HepG2 (cell line): ENCODE results near the gene RAB3A. TPM values are rescaled to one million over a fixed set of nuclear protein-coding genes. Genes with fewer than 3 reads are reported as not detected.

Experiments
- ATAC-seq: fragments of 200-7000 bp; cut with Tn5 transposase; 3 replicates; pipeline ENCODE4 v1.9.1; 2020; ENCODE audit warnings: mild to moderate bottlenecking, moderate library complexity
- BruUV-seq: library from RNA; stranded (reverse); fragments of 400-500 nt; replicated peaks from 2 replicates; lab custom pipeline; 2021; lab: Mats Ljungman, UMichigan
- CTCF ChIA-PET: fragments of 300-600 bp; formaldehyde crosslinking; extraction: SDS; loops from one replicate; lab custom pipeline; 2021; ENCODE audit warnings: low total read pairs, inconsistent platforms, low intra/inter-chr PET ratio; lab: Yijun Ruan, JAX
- POLR2A ChIA-PET: fragments of 350-600 bp; sonication (Branson Sonifier 250); formaldehyde crosslinking; loops from one replicate; lab custom pipeline; 2020; ENCODE audit warnings: antibody characterized with exemption, inconsistent platforms; lab: Yijun Ruan, JAX
- DNase-seq: peaks from one replicate; pipeline ENCODE4 v3.0.0-alpha.2; 2015; ENCODE audit warnings: low spot score
- FAIRE-seq: peaks from 3 replicates; lab custom pipeline; 2011; peaks lifted over from hg19 to GRCh38; lab: Jason Lieb, UNC
- H2AFZ ChIP-seq: one replicate; pipeline ENCODE4 v1.6.1; 2011; ENCODE audit warnings: low read length, inconsistent platforms
- H3K27ac ChIP-seq: fragments of 300-600 bp; 3 replicates; pipeline ENCODE4 v1.8.0; 2011; ENCODE audit warnings: mixed run types, mild to moderate bottlenecking, mixed read lengths, low read length, inconsistent platforms; ENCODE audit not compliant: insufficient read depth; ENCODE audit errors: extremely low read length
- H3K27me3 ChIP-seq, 2 experiments: fragments of 200-600 bp in 1 of 2; 2 replicates in 1 of 2; 3 replicates in 1 of 2; pipeline versions ENCODE4 v1.6.0 to v1.8.0; 2011; ENCODE audit warnings: low read length in 2 of 2, mild to moderate bottlenecking in 2 of 2, moderate library complexity in 2 of 2, inconsistent platforms in 1 of 2; ENCODE audit not compliant: insufficient read depth in 2 of 2, control insufficient read depth in 1 of 2
- H3K36me3 ChIP-seq, 2 experiments: fragments of 200-600 bp in 1 of 2; replicated peaks in 1 of 2; 2 replicates in 1 of 2; 3 replicates in 1 of 2; pipeline versions ENCODE4 v1.5.1 to v1.8.0; 2011; ENCODE audit warnings: low read length in 2 of 2, inconsistent platforms in 1 of 2; ENCODE audit not compliant: insufficient read depth in 2 of 2, control insufficient read depth in 1 of 2
- H3K4me1 ChIP-seq: 2 replicates; pipeline ENCODE4 v1.5.1; 2012; ENCODE audit warnings: low read length, inconsistent platforms; ENCODE audit not compliant: insufficient read depth
- H3K4me2 ChIP-seq: 2 replicates; pipeline ENCODE4 v1.6.0; 2011; ENCODE audit warnings: low read depth, low read length, inconsistent platforms
- H3K4me3 ChIP-seq, 3 experiments: fragments of 200-600 bp in 1 of 3; sonication (generic), shearing (Covaris generic) in 1 of 3; replicated peaks in 1 of 3; 2 replicates each; pipeline ENCODE4 v1.5.1; 2011 to 2016; ENCODE audit warnings: low read length in 3 of 3, inconsistent platforms in 2 of 3, low read depth in 2 of 3, mild to moderate bottlenecking in 2 of 3, control low read depth in 1 of 3, mixed read lengths in 1 of 3; ENCODE audit not compliant: insufficient read depth in 1 of 3
- H3K79me2 ChIP-seq: one replicate; pipeline ENCODE4 v1.6.1; 2011; ENCODE audit warnings: low read length, inconsistent platforms; ENCODE audit not compliant: insufficient read depth
- H3K9ac ChIP-seq: 2 replicates; pipeline ENCODE4 v1.6.0; 2011; ENCODE audit warnings: mild to moderate bottlenecking, low read depth, low read length, inconsistent platforms; ENCODE audit not compliant: insufficient read depth
- H3K9me3 ChIP-seq: 2 replicates; pipeline ENCODE4 v1.5.1; 2012; ENCODE audit warnings: mild to moderate bottlenecking, low read length
- H4K20me1 ChIP-seq: 2 replicates; pipeline ENCODE4 v1.6.0; 2011; ENCODE audit warnings: inconsistent platforms, mild to moderate bottlenecking, low read length, moderate library complexity; ENCODE audit not compliant: insufficient read depth
- DZIP1 ChIP-seq: sonication (generic); formaldehyde crosslinking; IDR thresholded peaks from 2 replicates; pipeline ENCODE4 v1.5.0; 2020; ENCODE audit warnings: mild to moderate bottlenecking, missing genetic modification reagents
- HOXA5 ChIP-seq: sonication (generic); formaldehyde crosslinking; IDR thresholded peaks from 2 replicates; pipeline ENCODE4 v1.4.0; 2020; ENCODE audit warnings: missing genetic modification reagents
- HOXD1 ChIP-seq: sonication (generic); formaldehyde crosslinking; IDR thresholded peaks from 2 replicates; pipeline ENCODE4 v1.5.0; 2020; ENCODE audit warnings: missing genetic modification reagents
- KAT7 ChIP-seq: IDR thresholded peaks from 2 replicates; pipeline ENCODE4 v1.6.1; 2018; ENCODE audit warnings: borderline replicate concordance, missing compliant biosample characterization
- NFIC ChIP-seq: IDR thresholded peaks from 2 replicates; pipeline ENCODE4 v1.6.1; 2012; ENCODE audit warnings: mild to moderate bottlenecking, low read length, inconsistent platforms
- SRSF1 ChIP-seq: fragments of 200-400 bp; formaldehyde crosslinking; optimal IDR thresholded peaks from 2 replicates; pipeline ENCODE3; 2017; ENCODE audit warnings: mild to moderate bottlenecking, low read depth, low read length, moderate library complexity
- ZC3H4 ChIP-seq: sonication (generic); formaldehyde crosslinking; IDR thresholded peaks from 2 replicates; pipeline ENCODE4 v1.4.0; 2020; ENCODE audit warnings: missing genetic modification reagents, borderline replicate concordance
- ZFP82 ChIP-seq: sonication (generic); formaldehyde crosslinking; IDR thresholded peaks from 2 replicates; pipeline ENCODE4 v1.5.1; 2020; ENCODE audit warnings: mild to moderate bottlenecking, missing genetic modification reagents, borderline replicate concordance
- ZNF318 ChIP-seq: sonication (generic); formaldehyde crosslinking; IDR thresholded peaks from 2 replicates; pipeline ENCODE4 v1.4.0; 2020; ENCODE audit warnings: mild to moderate bottlenecking, missing genetic modification reagents
- ZNF451 ChIP-seq: sonication (generic); formaldehyde crosslinking; IDR thresholded peaks from 2 replicates; pipeline ENCODE4 v1.5.0; 2020; ENCODE audit warnings: mild to moderate bottlenecking, missing genetic modification reagents
- ZNF567 ChIP-seq: sonication (generic); formaldehyde crosslinking; IDR thresholded peaks from 2 replicates; pipeline ENCODE4 v1.8.1; 2023; ENCODE audit warnings: mild to moderate bottlenecking, missing genetic modification reagents, borderline replicate concordance
- WGBS: methylation state at CpG from one replicate; pipeline ENCODE4 v1.1.6; 2017; ENCODE audit warnings: low lambda C conversion rate; 5-methylcytosine and 5-hydroxymethylcytosine counted together
- in situ Hi-C: cut with HindIII; loops from 2 replicates; pipeline ENCODE4 v1.10.0; 2017; ENCODE audit warnings: low pct_unique_long_range_greater_than_20kb; ENCODE audit not compliant: extremely low pct_ligation_motif_present
- intact Hi-C: fragments of 100-400 bp; cut with micrococcal nuclease; formaldehyde crosslinking; loops from one replicate; pipeline ENCODE4 v1.10.0; 2022; ENCODE audit not compliant: unreplicated experiment
- polyA plus RNA-seq, 8 experiments: library from polyadenylated mRNA; depleted of rRNA in 3 of 8; stranded (reverse) in 7 of 8; unstranded in 1 of 8; fragments of >200 nt; fragmentation: Illumina TruSeq in 4 of 8; extraction: Trizol in 4 of 8; gene quantifications; 2 replicates each; pipeline versions ENCODE4 v1.2.1 to v1.2.3, GENCODE V29; 2011 to 2016; ENCODE audit warnings: low read depth in 4 of 8, missing spikeins in 1 of 8, mixed read lengths in 1 of 8; ENCODE audit not compliant: insufficient read depth in 1 of 8
- total RNA-seq, 5 experiments: library from RNA; depleted of rRNA; stranded (reverse); fragments of >200 nt; fragmentation: Illumina TruSeq; extraction: Trizol; gene quantifications; 2 replicates each; pipeline ENCODE4 v1.2.3, GENCODE V29; 2016; ENCODE audit warnings: low read depth in 1 of 5
- TF ChIP-seq, protein P1 (sequence below): sonication (generic); formaldehyde crosslinking; IDR thresholded peaks from 2 replicates; pipeline ENCODE4 v1.5.1; 2020; ENCODE audit warnings: mild to moderate bottlenecking, missing genetic modification reagents, moderate library complexity

RAB3A gene
- total and polyA plus RNA-seq, 2 of the 13 experiments (the other 11 are each of a cell fraction or from before 2014, with no cell fraction given): 0.58 to 0.98 TPM

GRCh38 chr19:18196511-18196845 is 7.4 kb downstream of the RAB3A start:
- no peak overlapping the region for H3K27ac ChIP-seq
- H3K27me3 ChIP-seq: no peaks in the 10 kb centered on the region; a peak in 1 of 5 replicates
- no peaks in the 10 kb centered on the region for H3K9me3 ChIP-seq
- intact Hi-C loops: no loop called here
- H2AFZ ChIP-seq: no peak overlapping the region
- H3K4me2 ChIP-seq: no peak overlapping the region
- no peak for ATAC-seq
- no peaks in the 10 kb centered on the region for H4K20me1 ChIP-seq
- no peak overlapping the region for H3K9ac ChIP-seq
- DNase-seq: no peak
- 96% methylated on average over 7 of the region's 7 CpGs for WGBS
- H3K4me3 ChIP-seq: no peak overlapping the region
- in situ Hi-C loops: no loop called here
- peaks cover 7 to 19% of the 10 kb centered on the region in 2 experiments; a peak in 3 of 5 replicates for H3K36me3 ChIP-seq
- POLR2A ChIA-PET: interaction anchor here (0.6 kb wide), 1 partner anchor 25 kb away, joined by 3 read pairs; no protein-coding TSS in a partner anchor
- H3K4me1 ChIP-seq: peaks cover 15% of the 10 kb centered on the region
- peaks cover 7% of the 10 kb centered on the region for H3K79me2 ChIP-seq
- CTCF ChIA-PET: no interaction called here
- no TSS peak for BruUV-seq
- no peak for FAIRE-seq
- no peak for TF ChIP-seq DZIP1 (CRISPR knock-in tag)
- no peak for TF ChIP-seq NFIC
- no peak for TF ChIP-seq HOXD1 (CRISPR knock-in tag)
- no peak for TF ChIP-seq ZNF451 (CRISPR knock-in tag)
- TF ChIP-seq ZC3H4: no peak
- TF ChIP-seq HOXA5 (CRISPR knock-in tag): no peak
- TF ChIP-seq SRSF1: no peak
- no peak for TF ChIP-seq ZNF567 (CRISPR knock-in tag)
- TF ChIP-seq, protein P1, sequence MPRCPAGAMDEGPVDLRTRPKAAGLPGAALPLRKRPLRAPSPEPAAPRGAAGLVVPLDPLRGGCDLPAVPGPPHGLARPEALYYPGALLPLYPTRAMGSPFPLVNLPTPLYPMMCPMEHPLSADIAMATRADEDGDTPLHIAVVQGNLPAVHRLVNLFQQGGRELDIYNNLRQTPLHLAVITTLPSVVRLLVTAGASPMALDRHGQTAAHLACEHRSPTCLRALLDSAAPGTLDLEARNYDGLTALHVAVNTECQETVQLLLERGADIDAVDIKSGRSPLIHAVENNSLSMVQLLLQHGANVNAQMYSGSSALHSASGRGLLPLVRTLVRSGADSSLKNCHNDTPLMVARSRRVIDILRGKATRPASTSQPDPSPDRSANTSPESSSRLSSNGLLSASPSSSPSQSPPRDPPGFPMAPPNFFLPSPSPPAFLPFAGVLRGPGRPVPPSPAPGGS (CRISPR knock-in tag): no peak
- no peak for TF ChIP-seq ZFP82 (CRISPR knock-in tag)
- no peak for TF ChIP-seq ZNF318 (CRISPR knock-in tag)
- TF ChIP-seq KAT7: no peak
